NCI-H345 (cell line): ENCODE measurements around the gene LIPA.
A peak's percentile ranks its signal among the peaks of the same experiment; 100 is the strongest.
"Not testable (repeated sequence)": the region's sequence is repeated elsewhere in the genome, so short reads cannot be mapped to it uniquely, and the experiment has no call there.

Experiments used
- DNase-seq: peaks from one replicate; lab custom pipeline; 2025; lab: John Stamatoyannopoulos, UW

Gene LIPA

GRCh38 chr10:89251409-89252224, at the start of gene LIPA:
Gene LIPA (minus strand): TSS chr10:89251775. CDS start chr10:89247648, 4,127 bp downstream.
- peak; percentile 96 for DNase-seq

GRCh38 chr10:89301232-89301631, 49.7 kb upstream of the LIPA start:
- no peak for DNase-seq

- no peak for DNase-seq
These were observed 47.5 kb upstream of the LIPA start for GRCh38 chr10:89299031-89299430.

- no peak for DNase-seq
These were observed 46.2 kb upstream of the LIPA start for GRCh38 chr10:89297791-89298190.

- no peak for DNase-seq
These were observed 45.8 kb upstream of the LIPA start for GRCh38 chr10:89297356-89297755.

- DNase-seq, result no peak
These were observed 44.7 kb upstream of the LIPA start for GRCh38 chr10:89296220-89296648.

GRCh38 chr10:89295597-89295996, 44.0 kb upstream of the LIPA start:
- no peak for DNase-seq

- no peak for DNase-seq
These were observed 43.2 kb upstream of the LIPA start for GRCh38 chr10:89294721-89295239.

- not testable (repeated sequence) for DNase-seq
These were observed 33.7 kb upstream of the LIPA start for GRCh38 chr10:89285303-89285702.

GRCh38 chr10:89284711-89285110, 33.1 kb upstream of the LIPA start:
- DNase-seq, result not testable (repeated sequence)

GRCh38 chr10:89283936-89284475, 32.4 kb upstream of the LIPA start:
- DNase-seq, result no peak

- no peak for DNase-seq
These were observed 31.7 kb upstream of the LIPA start for GRCh38 chr10:89283025-89283935.

GRCh38 chr10:89281606-89282395, 30.2 kb upstream of the LIPA start:
- DNase-seq, result no peak

- no peak for DNase-seq
These were observed 28.9 kb upstream of the LIPA start for GRCh38 chr10:89280508-89280907.

GRCh38 chr10:89279421-89279869, 27.9 kb upstream of the LIPA start:
- DNase-seq, result no peak

GRCh38 chr10:89278900-89279392, 27.4 kb upstream of the LIPA start:
- DNase-seq, result no peak

- no peak for DNase-seq
These were observed 26.5 kb upstream of the LIPA start for GRCh38 chr10:89278034-89278535.

GRCh38 chr10:89275383-89275782, 23.8 kb upstream of the LIPA start:
- no peak for DNase-seq

GRCh38 chr10:89274928-89275327, 23.4 kb upstream of the LIPA start:
- no peak for DNase-seq

GRCh38 chr10:89273680-89274079, 22.1 kb upstream of the LIPA start:
- DNase-seq, result no peak

GRCh38 chr10:89271532-89271931, 20.0 kb upstream of the LIPA start:
- no peak for DNase-seq
